Amniotic stem cell (primary cell): ENCODE results near the gene PROM1.

Experiments used
- DNase-seq: peaks from one replicate; lab custom pipeline; 2025; lab: John Stamatoyannopoulos, UW

The PROM1 gene, protein sequence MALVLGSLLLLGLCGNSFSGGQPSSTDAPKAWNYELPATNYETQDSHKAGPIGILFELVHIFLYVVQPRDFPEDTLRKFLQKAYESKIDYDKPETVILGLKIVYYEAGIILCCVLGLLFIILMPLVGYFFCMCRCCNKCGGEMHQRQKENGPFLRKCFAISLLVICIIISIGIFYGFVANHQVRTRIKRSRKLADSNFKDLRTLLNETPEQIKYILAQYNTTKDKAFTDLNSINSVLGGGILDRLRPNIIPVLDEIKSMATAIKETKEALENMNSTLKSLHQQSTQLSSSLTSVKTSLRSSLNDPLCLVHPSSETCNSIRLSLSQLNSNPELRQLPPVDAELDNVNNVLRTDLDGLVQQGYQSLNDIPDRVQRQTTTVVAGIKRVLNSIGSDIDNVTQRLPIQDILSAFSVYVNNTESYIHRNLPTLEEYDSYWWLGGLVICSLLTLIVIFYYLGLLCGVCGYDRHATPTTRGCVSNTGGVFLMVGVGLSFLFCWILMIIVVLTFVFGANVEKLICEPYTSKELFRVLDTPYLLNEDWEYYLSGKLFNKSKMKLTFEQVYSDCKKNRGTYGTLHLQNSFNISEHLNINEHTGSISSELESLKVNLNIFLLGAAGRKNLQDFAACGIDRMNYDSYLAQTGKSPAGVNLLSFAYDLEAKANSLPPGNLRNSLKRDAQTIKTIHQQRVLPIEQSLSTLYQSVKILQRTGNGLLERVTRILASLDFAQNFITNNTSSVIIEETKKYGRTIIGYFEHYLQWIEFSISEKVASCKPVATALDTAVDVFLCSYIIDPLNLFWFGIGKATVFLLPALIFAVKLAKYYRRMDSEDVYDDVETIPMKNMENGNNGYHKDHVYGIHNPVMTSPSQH

DNA sequence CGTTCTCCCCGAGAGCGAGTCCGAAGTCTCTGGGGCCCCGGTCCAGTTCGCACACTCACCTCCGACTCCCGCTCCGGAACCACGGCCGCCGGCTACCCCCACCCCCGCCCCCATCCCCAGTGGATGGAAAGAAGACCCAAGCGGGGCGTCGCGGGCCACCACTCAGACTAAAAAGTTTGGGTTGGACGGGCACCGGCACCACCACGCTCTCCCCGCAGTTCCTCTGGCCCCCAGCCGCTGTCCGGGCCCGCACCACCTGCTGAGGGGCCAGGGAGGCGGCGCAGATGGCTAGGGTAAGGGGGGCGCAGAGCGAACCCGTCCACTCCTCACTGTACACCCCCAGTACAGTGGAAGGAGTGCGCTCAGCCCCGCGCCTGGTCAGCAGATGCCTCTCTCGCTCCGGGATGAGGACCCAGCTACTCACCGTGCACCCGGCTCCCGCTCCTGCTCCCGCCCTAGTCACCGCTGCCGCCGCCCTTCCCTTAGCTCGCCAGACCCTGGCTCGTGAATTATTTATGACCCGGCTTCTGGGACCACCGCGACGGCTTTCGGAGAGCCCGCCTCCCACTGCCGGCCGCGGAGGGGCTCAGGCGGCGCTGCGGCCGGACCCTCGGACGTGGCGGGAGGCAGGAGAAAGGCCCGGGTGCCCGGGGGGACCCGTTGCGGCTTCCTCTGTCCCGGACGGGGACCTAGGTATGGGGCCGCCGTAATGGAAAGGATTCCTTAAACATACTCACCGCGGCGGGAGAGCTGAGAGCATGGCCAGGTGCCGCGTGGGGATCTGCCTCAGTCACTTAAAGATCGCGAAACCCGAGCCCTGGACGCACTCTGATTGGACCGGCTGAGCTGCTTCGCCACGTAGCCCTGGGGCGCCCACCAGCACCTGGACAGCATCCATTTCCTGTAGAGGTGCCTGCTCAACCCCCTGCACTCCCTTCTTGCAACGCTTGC, at the start of gene PROM1:
TSS of gene PROM1 (minus strand) at position 783 of the 951 bp plus-strand sequence. CDS start 8,117 bp downstream, outside the sequence.
- no peak for DNase-seq

DNA sequence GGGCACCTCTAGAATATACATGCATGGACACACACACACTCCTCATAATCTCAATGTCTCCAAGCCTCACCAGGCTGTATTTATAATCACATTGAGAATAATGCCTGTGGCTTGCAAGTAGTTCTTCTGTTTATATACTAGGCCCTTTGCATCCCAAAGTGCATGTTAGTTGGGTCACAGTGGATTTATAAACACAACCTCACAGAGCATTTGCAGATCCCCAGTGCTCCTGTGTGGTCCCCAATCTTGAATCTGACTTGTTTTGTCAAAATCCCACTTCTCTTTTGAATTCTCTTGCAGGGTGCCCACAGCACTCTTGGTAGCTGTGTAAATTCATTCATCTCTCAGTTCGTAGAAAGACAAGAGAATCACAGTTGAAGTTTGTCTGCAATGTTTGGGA, 49.6 kb upstream of the PROM1 start:
- DNase-seq, result no peak

DNA sequence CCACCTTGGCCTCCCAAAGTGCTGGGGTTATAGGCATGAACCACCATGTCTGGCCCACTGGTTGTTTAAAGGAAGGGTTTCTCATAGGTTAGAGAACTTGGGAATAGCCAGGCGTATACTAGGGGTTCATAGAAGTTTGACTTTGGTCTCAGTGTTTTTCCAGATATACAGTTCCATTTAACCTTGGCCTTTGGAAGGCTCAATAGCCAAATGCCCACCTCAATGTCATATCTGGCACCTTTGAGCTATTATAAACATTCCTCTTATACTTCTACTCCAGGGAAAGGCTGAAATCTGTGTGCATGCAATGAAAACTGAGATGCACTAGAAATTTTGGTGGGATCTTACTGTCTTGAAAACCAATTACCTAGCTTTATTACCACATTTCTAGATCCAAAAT, 47.5 kb upstream of the PROM1 start:
- DNase-seq, result no peak

DNA sequence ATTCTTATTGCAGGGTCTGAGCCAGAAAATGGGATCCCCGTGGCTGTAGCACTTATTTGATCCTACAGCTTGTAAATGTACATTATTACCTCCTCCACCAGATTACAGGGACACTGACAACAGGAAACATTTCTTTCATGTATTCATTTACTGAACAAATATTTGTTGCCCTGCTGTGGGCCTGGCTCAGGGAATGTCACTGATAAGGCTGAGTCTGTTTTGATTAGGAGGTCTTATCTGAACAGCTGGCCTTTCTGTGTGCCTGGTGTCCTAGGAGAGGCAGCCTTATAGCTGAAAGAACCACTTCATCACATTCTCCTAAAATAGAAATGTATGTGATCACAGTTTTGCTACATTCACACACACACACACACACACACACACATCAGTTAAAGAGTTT, 45.5 kb upstream of the PROM1 start:
- no peak for DNase-seq

DNA sequence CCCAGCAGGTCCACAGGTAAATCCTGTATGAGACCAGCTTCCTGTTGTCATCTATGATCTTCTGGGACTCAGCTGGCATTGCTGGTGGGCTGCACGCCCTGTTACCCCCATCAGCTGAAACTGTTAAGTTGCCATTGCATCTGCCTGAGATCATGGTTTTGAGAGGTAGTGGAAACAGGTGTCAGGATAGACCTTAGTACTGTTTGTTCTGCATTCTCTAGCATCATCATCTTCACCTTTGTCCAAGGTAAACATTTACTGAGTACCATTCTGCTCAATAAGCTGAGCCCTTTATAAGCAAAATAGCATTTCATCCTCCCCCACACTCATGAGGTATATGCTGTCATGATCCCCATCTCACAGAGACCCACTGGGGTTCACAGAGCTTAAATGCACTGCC, 42.9 kb upstream of the PROM1 start:
- DNase-seq, result no peak

DNA sequence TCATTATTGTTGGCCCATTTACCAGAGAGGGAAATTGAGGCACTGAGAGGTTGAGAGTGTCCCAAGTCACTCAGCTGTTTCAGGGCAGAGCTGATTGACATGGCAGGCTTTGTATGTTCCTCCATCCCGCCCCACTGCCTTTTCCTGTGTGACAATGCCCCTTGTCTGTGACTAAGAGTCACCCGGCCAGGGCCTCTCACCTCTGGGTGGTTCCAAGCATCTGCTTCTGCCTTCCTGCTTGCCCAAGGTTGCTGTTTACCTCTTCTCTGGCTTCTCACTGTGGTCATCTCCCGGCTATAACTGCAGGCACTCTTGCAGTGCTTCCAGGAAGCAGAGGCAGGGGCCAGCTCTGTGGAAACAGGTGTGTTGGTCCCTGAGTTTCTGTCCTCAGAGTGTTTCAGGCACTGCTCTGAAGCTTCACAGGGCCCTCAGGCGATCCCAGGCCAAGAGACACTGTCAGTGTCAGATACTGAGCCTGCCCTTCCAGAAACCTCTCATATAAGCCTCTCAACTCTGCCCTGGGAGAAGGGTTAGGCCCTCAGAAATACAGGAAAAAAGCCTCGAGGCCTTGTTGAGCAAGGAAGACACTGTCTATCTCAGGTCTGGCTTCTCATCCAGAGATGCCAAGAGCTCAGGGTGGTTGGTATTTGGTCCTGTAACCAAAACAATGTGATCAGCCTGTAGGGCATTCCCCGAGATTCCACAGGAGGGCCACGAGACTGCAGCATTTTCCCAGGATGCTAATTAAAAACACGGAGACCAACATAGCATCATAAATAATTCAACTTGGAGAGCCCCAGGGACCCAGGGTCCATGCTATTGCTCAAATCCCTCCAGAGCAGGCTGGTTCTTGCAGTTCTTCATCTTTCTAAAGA, 42.0 kb upstream of the PROM1 start:
- DNase-seq, result no peak

DNA sequence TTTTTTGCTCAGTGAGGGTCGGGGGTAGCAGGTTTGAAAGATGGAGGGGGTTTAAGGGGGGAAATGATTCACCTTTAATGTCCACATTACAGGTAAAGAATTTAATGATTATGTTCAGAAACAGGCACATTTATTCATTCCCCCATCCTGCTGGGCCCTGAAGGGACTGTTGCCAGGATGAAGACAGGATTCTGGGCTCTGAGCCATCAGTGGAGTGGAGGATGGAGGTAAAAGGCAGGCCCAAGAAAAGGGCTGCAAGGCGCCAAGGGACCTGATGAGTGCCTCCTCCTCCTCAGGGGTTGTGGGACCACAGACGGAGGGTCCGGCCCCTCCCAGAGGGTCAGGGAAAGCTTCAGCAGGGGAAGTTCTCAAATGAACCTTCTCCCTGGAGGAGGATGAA, 40.4 kb upstream of the PROM1 start:
- DNase-seq, result no peak

DNA sequence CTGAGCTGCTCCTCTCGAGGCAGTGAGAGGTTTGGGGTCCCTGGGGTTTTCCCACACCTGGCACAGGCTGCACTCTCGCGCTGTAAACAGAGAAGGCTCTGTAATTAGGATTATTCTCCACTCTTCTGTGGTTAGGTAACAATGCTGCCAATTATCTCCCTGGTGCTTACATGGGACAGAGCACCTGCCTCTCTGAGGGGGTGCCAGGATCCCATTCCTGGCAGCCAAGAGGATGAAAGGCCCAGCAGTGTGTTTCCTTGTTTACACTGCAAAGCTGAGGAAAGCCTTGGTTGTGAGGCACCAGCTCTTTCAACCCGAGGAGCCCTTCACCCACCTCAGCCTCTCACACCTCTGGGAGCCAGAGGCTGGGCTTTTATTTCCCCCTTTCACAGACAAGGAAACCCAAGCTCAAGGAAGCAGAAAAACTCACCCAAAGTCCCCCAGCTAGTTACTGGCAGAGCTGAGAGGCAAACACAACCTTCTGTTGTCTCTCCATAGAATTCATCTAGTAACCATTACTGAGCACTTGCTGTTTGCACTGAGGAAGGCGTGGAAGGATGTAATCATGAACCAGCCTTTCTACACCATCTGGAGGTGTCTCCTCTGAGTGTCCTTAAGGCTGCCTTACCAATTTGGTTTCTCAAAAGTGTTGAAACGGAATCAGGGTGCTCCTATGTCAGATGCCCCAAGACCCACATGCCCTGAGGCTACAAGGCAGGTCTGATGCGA, 39.7 kb upstream of the PROM1 start:
- DNase-seq, result no peak

DNA sequence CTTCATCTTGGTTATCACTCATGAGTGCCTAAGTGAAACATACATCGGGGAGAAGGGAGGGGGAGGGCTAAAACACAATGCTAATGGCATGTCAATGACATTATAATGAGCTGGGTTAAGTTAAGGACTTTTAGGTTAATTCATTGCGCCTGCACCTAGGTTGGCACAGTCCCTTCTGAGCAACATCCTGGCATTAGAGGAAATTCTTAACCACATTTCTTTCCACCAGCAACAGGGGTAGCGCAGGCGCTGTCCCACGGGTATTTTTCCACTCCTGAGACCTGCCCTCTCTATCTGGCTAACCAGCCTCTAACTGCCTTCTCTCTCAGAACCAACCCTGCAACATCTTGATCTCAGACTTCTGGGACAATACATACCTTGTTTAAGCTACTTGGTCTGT, 39.0 kb upstream of the PROM1 start:
- DNase-seq, result no peak

DNA sequence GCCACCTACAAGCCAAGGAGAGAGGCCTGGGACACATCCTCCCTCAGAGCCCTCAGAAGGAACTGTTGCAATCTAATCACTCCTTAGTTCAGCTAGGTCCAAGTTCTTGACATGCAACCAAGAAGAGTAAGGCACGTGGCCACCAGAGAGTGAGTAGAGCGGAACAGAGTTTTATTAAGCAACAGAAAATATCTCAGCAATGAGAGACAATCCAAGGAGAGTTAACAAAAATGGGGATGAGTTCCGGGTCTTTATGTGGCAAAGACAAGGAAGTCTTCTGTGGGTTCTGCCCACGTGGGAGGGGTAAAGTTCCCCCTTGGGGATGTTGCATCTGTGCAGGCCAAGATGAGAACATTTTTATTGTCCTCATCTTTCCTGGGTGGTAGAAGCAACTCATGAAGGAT, 38.5 kb upstream of the PROM1 start:
- DNase-seq, result no peak

DNA sequence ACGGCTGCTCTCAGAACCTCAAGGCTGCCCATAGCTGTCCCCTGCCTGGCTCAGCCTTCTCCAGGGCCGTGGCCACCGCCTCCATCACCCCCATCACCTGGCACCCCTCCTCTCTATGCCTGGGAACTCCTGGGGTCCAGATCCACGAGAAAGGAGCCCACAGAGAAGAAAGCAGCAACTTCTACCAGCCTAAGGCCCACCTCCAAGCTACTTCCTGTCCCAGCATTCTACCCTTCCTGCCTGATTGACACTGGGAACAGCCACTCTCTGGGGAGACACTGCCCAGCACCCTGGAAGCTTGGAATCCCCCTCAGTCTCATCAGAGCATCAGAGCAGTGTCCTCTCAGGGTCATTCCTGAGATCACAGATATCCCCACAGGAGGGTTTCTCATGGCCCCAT, 36.9 kb upstream of the PROM1 start:
- no peak for DNase-seq

DNA sequence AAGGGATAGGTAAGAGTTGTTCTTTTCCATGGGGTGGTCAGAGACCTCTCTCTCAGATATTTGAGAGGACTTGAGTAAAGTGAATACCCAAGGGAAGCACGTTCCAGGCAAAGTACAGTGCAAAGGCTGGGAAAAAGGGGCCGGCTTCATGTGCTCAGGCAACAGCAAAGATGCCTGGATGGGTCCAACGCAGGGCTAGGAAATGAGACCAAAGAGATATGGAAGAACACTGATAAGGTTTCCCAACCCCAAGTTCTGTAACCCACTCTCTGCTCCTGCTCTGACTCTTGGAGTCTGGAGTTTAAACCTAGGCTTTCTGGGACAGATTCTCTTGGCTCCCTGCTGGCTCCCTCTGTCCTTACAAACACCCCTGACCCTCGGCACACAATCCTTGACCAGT, 36.2 kb upstream of the PROM1 start:
- no peak for DNase-seq

DNA sequence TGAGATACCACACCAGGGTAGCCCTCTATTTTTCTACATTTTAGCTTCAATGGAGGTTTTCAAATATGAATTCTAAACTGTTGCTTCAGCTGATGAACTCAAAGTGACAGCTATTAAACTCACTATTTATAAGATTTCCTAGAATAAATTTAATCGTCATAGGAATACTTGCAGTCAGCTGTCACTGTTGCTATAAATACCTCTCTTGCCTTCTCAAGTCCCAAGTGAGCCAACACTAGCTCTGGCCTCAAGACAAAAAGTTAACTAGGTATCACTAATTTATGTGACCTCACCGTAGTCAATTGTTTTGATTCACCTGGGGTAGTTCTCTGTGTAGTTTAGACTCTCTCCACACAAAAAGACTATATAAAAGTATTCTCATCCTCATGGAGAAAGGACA, 34.3 kb upstream of the PROM1 start:
- no peak for DNase-seq

DNA sequence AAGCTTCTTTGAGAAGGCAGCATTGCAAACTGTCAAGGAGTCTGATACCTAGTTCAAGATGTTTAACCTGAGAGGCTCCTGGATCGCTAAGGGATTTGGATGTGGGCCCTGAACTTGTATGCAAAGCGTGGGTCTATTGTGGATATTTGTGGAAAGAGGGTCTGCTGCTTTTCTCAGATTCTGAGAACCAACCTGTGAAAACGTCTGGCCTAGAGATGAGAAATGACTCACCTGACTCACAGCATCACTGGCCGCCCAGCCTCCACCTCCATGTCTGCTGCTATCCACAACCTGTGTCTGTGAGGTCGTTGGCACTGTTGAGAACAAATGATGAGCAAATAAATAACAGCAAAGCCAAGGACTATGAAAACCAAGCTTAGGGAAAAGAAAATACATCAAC, 33.3 kb upstream of the PROM1 start:
- DNase-seq, result no peak

DNA sequence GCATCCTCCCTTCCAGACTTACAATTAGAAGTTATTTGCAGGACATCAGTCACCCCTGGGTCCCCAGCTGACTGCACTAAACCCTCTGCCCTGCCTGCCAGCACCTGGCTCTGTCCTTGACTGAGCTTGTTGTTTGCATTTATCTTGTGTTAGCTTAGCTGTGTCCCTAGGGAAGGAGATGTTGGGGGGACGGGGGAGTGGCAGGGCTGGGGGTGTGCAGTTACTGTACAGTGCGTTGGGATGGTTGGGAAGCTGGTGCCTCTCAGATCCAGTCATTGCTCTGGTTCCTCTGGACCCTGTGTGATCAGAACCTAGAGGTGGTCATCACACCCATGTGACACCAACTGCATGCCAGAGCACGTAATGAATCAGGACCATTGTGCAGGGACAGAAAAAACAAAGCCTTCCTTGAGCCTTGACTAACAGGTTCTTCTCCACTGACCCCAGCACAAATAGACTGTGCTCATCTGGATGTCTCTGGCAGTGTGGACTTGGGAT, 32.7 kb upstream of the PROM1 start:
- DNase-seq, result no peak

DNA sequence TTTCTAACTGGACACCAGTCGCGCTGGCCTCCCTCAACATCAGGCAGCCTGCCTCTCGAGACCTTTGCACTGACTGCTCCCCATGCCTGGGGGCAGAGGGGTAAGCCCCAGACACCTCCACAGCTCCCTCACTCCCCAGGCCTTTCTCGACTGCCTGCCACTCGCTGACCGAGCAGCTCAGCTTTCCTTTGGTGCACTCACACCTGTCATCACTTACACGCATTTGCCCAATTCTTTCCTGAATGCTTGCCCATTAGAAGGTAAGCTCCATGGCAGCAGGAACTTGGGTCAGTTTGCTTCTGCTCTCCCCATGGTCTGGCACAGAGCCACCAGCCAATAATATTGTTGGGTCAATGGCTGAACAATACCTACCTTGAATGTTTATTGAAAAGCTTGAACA, 32.2 kb upstream of the PROM1 start:
- no peak for DNase-seq

DNA sequence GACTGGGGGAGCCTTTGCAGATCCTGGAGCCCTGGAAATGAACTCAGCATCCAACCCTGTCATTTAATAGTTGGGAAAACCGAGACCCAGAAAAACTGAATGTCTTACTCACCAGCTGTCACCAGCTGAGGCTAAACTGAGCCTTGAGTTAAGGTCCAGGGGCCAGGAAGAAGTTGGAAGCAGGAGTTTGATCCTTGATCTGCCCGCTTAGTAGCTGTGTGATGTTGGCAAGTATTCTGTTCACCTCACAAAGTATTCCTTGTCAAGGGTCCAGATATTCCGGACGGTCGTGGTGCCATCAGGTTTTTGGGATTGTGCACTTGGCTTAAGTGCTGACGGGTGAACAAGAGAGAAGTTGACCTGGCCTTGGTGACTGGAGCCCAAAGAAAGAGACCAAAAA, 30.7 kb upstream of the PROM1 start:
- DNase-seq, result no peak

DNA sequence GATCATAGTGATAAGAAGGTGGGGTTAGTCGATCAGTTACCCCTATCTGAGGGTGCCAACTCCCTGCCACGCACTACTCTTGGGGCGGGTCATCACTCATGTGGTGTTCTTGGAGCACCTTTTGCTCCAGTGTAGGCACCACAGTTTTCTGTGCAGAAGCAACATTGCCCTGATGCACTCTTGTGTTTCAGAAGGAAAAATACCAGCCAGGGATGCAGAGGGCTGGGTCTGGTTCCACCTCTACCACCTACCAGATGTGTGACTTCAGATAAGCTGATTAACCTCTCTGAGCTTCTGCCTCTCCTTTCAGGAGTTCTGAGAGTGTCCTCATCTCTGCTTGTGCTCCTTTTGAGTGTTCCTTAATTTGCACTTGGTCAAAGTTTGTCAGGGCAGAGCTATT, 29.9 kb upstream of the PROM1 start:
- DNase-seq, result no peak

DNA sequence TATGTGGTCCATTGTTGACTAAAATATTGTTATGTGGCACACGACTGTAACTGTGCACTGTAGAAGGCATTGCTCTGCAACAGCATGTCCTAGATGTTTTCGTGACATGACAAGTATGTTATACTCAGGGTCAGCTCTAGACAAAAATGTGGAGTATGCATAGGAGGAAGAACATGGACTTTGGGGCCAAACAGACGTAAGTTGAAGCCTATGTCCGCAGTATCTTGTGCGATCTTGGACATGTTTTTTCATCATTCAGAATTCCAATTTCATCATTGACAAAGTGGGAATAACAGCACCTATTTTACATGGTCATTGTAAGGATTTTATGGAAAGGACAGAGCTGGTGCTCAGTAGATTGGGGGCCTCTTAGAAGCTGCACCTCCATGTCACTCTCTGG, 27.7 kb upstream of the PROM1 start:
- no peak for DNase-seq

DNA sequence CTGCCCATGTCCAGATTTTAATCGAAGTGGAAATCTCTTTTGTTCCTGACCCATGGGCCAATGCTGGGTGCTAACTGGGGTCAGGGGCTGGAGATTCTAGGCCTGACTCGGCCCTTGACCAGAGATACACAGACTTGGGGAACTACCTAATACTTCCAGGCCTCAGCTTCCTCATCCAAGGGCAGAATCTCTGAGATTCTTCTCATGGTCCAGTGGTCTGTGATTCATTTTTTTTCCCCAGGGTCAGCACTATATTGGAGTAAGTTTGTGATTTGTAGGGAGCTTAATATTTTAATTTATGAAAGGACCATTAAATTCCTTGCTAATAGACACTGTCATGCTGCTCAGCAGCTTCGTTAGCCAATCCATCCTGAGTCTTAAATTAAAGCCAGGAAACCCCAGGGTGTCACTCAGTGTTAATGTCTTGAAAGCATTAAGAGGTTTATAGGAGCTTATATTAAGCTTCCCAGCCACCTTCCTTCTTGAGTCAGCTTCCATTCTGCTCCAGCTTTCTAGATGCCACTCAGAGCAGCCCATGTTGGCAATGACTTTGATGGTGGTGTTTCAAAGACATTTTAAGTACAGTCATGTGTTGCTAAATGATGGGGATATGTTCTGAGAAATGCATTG, 27.0 kb upstream of the PROM1 start:
- no peak for DNase-seq
